Ishikawa (cell line): ENCODE results near the gene IGFBP3.

Experiments
- CREB1 ChIP-seq: IDR thresholded peaks from 2 replicates; pipeline ENCODE4 v1.6.1; 2012; ENCODE audit warnings: low read depth
- EGR1 ChIP-seq: IDR thresholded peaks from 2 replicates; pipeline ENCODE4 v1.6.1; 2012
- EP300 ChIP-seq: IDR thresholded peaks from 2 replicates; pipeline ENCODE4 v1.6.1; 2012; ENCODE audit warnings: borderline replicate concordance
- FOXM1 ChIP-seq: IDR thresholded peaks from 2 replicates; pipeline ENCODE4 v1.6.1; 2012; ENCODE audit warnings: low read depth, borderline replicate concordance
- RAD21 ChIP-seq: IDR thresholded peaks from 2 replicates; pipeline ENCODE4 v1.6.1; 2012; ENCODE audit warnings: low read depth
- TEAD4 ChIP-seq: IDR thresholded peaks from 2 replicates; pipeline ENCODE4 v1.6.1; 2012
- YY1 ChIP-seq: IDR thresholded peaks from 2 replicates; pipeline ENCODE4 v1.6.1; 2012; ENCODE audit warnings: low read depth
- TF ChIP-seq, protein P1 (sequence below): IDR thresholded peaks from 2 replicates; pipeline ENCODE4 v1.6.1; 2012
- TF ChIP-seq, protein P2 (sequence below): IDR thresholded peaks from 2 replicates; pipeline ENCODE4 v1.6.1; 2012
- TF ChIP-seq, protein P3 (sequence below): IDR thresholded peaks from 2 replicates; pipeline ENCODE4 v1.6.1; 2012; ENCODE audit warnings: low read depth, mild to moderate bottlenecking

DNA sequence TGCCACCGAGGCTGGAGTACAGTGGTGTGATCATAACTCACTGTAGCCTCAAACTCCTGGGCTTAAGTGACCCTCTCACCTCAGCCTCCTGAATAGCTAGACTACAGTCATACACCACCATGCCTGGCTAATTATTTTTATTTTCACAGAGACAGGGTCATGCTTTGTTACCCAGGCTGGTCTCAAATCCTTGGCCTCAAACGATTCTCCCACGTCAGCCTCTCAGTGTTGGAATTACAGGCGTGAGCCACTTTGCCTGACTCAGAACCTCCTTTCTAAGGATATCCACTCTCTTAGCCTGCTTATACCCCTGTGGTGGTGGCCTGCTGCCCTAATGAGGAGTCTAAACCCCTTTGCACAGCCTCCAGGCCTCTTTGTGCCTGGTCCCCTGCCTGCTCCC is 36.9 kb downstream of the IGFBP3 start:
- TF ChIP-seq RAD21 (no peak), FOXM1 (no peak), YY1 (no peak), EGR1 (no peak), TEAD4 (no peak), CREB1 (no peak), EP300 (no peak)
- TF ChIP-seq, protein P1, sequence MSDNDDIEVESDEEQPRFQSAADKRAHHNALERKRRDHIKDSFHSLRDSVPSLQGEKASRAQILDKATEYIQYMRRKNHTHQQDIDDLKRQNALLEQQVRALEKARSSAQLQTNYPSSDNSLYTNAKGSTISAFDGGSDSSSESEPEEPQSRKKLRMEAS, result no peak
- TF ChIP-seq, protein P2, sequence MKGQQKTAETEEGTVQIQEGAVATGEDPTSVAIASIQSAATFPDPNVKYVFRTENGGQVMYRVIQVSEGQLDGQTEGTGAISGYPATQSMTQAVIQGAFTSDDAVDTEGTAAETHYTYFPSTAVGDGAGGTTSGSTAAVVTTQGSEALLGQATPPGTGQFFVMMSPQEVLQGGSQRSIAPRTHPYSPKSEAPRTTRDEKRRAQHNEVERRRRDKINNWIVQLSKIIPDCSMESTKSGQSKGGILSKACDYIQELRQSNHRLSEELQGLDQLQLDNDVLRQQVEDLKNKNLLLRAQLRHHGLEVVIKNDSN, result no peak
- TF ChIP-seq, protein P3, sequence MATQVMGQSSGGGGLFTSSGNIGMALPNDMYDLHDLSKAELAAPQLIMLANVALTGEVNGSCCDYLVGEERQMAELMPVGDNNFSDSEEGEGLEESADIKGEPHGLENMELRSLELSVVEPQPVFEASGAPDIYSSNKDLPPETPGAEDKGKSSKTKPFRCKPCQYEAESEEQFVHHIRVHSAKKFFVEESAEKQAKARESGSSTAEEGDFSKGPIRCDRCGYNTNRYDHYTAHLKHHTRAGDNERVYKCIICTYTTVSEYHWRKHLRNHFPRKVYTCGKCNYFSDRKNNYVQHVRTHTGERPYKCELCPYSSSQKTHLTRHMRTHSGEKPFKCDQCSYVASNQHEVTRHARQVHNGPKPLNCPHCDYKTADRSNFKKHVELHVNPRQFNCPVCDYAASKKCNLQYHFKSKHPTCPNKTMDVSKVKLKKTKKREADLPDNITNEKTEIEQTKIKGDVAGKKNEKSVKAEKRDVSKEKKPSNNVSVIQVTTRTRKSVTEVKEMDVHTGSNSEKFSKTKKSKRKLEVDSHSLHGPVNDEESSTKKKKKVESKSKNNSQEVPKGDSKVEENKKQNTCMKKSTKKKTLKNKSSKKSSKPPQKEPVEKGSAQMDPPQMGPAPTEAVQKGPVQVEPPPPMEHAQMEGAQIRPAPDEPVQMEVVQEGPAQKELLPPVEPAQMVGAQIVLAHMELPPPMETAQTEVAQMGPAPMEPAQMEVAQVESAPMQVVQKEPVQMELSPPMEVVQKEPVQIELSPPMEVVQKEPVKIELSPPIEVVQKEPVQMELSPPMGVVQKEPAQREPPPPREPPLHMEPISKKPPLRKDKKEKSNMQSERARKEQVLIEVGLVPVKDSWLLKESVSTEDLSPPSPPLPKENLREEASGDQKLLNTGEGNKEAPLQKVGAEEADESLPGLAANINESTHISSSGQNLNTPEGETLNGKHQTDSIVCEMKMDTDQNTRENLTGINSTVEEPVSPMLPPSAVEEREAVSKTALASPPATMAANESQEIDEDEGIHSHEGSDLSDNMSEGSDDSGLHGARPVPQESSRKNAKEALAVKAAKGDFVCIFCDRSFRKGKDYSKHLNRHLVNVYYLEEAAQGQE, result no peak
